Cortex of kidney (tissue), 1 donor: ENCODE results near the gene CLSTN3.
"Not testable (repeated sequence)": the region's sequence is repeated elsewhere in the genome, so short reads cannot be mapped to it uniquely, and the experiment has no call there.

Experiments used
- DNase-seq: peaks from one replicate; lab custom pipeline; 2025; lab: John Stamatoyannopoulos, UW

The CLSTN3 gene

DNA sequence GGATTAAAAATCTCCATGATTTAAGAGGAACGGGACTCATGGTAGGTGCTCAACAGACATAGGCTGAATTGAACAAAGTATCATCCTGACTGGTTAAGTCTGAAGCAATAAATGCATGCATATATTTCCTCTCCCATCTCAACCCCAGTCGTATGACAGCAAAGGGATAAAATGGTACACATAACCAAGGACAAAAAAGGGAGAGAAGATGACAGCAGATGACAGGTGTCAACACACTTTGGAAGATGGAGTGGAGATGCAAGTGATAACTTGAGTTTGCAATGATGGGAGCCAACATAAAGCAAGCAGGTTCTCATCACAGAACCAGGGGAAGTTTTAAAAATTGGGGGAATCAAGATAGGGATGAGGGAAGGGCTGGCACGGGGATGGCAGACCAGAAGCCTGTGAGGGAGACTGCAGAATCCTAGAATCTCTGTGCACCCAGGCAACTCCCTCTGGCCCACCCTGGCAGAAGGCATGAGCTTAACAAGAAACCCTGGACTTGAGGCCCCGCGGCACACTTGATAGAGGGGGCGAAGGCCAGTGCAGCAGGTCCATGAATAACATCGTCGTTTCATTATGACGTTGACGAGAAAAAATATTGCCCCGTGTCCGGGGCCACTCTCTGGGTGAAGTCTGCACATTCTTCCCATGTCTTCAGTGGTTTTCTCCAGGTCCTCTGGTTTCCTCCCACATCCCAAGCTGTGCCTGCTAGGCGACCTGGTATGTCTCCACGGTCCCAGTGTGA lies 26.2 kb upstream of the CLSTN3 start:
- DNase-seq, result no peak

DNA sequence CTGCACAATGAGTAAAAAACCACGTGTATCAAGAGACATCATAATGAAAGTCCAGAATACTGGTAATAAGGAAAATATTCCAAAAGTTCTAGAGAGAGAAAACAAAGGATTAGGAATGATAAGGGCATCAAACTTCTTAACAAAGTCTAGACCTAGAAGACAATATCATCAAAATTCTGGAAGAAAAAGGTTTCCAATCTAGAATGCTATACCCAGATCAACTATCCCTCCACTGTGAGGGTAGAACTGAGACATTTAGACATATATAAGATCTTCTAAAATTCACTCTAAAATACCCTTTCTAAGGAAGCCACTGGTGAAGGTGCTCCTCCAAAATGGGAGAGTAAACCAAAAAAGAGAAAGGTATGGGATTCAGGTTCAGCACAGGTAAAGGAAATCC lies 24.1 kb upstream of the CLSTN3 start:
- DNase-seq, result no peak

DNA sequence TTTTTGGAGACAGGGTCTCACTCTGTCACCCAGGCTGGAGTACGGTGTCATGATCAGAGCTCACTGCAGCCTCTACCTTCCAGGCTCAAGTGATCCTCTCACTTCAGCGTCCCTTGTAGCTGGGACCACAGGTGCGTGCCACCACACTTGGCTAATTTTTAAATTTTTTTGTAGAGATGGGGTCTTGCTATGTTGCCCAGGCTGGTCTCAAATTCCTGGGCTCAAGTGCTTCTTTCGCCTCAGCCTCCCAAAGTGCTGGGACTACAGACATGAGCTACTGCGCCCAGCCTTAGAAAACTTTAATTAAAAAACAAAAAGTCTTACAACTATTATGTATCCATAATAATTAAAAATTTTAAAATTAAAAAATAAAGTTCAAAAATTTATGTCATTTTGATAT lies 23.0 kb upstream of the CLSTN3 start:
- not testable (repeated sequence) for DNase-seq

- no peak for DNase-seq
Measured at GRCh38 chr12:7107636-7108002, 22.6 kb upstream of the CLSTN3 start.

- no peak for DNase-seq
Measured at GRCh38 chr12:7108003-7108795, 22.0 kb upstream of the CLSTN3 start.

DNA sequence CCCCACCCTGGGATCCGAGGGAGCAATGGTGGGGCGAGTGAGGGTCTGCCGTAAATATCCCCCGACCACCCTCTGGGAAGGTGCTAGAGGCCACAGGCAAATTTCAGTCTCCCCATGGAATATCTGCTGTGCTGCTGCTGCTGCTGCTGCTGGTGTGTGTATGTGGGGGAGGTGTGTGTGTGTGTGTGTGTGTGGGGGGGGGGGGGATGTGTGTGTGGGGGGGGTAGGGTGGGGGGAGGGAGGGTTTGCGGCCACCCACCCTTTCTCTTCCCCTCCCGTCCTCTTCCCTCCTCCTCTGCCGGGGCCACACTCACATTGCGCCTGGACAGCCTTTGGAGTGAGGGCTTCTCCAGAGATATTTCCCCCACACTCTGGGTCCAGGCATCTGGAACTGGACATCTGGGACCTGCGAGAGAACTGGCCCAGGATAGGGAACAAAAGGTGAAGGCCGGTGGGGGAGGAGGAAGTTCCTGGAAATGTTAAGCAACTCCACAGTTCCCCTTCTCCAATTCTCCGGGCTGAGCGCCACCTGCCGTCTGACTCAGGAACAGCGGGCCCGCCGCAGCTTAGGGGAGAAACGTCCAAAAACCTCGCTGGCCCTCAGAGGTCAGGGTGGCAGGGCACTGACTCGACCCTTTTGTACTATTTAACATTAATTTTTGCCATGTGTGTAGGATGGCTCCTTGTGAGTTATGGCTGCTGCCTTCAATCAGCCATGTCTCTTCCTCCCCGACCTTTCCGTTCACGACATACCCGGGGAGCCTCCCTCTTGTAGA lies 21.2 kb upstream of the CLSTN3 start, which contains the start of gene C1RL:
TSS of gene C1RL (minus strand) at position 419 of the 776 bp plus-strand sequence. CDS start at position 385, 34 bp downstream.
- DNase-seq, result no peak

DNA sequence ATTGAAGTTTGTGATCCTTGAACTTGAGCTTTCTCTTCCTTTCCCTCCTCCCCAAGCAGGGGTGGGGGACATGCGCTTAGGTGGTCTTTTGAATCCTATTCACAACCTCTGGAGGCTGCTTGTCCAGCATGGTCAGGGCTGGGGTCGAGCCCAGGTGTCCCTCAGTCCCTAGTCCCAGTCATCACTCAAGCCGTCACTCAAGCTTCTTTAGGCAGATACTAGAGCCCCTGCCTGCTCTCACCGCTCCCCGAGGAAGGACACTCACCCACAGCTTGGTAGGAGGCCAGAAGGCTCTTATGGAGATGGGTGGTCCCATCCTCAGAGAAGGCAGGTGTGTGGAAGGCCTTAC lies 20.6 kb upstream of the CLSTN3 start:
- no peak for DNase-seq

- no peak for DNase-seq
Measured at GRCh38 chr12:7110661-7111060, 19.5 kb upstream of the CLSTN3 start.

GRCh38 chr12:7112041-7112440 lies 18.1 kb upstream of the CLSTN3 start:
- DNase-seq, result no peak

DNA sequence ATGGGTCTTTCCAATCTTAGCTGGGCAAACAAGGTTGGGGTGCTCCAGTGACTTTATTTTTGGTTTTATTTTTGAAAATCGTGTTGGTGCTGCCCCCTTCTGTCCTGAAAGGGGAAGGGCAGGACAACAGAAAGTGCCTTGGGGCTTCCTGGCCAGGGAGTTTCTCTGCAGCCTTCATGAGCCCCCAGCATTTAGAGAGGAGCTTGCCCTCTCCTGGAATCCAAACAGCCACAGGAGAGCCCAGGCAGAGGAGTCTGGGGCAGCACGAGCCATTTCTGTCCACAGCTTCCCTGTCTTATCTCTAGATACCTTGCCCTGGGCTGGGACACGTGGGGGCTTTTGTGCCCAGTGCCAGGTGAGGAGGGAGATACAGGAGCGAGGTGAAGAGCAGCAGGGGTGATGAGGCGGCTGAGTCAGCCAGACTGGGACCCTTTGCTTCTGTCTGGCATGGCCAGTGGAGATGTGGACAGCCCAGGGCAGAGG lies 16.7 kb upstream of the CLSTN3 start:
- DNase-seq, result no peak

DNA sequence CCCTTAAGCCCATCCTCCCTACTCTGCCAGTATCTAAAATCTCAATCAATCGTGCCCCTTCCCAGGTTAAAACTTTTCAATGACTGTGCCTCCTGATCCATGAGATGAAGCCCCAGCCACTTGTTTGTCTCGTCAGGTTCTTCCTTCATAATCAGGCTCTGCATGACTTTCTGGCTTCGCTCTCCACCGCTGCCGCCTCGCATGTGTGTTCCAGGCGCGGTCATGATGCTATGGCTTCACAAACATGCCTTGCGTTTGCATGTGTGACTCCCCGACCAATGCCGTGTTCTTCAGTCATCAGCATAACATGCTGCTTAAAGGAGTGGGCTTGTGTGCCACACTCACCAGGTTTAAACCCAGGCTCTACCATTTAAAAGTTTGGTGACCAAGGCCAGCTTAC lies 16.2 kb upstream of the CLSTN3 start:
- no peak for DNase-seq

GRCh38 chr12:7114851-7115250 lies 15.3 kb upstream of the CLSTN3 start:
- DNase-seq, result no peak

DNA sequence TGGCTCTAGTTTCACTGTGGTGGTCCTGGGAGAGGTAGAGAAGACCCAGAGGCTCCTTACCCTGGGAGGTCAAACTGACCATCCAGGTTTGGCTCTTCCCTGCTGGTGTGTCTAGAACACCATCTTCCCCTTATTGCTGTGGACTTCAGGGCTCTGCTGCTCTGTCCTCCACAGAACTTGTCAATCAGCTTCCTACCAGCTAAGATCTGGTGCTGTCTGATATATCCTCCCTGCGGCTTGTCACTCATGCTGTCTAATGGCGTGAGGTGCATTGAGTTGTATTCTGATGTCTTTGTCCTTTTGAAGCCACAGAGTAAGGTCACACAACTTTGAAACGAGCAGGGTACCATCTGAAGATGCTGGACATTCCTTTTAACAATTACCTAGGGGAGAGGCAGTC lies 14.0 kb upstream of the CLSTN3 start:
- no peak for DNase-seq

GRCh38 chr12:7116916-7117315 lies 13.3 kb upstream of the CLSTN3 start:
- no peak for DNase-seq

DNA sequence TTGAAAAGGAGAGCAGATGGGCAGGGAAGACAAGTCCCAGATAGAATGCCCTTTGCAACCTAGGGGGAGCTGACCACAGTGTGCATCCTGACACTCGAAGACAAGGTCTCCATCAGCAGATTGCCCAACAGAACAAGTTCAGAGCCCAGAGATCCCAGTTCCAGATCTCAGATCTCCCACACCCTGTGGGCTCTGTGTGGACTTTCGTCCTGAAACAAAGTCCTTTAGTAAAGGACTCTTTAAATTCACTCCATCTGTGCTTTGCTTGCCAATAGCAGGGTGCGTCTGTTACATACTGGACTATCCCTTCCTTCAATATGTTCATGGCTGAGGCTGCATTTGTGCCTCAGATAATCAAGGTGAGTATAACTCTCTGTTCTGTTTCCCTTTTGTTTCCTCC lies 12.5 kb upstream of the CLSTN3 start:
- no peak for DNase-seq

DNA sequence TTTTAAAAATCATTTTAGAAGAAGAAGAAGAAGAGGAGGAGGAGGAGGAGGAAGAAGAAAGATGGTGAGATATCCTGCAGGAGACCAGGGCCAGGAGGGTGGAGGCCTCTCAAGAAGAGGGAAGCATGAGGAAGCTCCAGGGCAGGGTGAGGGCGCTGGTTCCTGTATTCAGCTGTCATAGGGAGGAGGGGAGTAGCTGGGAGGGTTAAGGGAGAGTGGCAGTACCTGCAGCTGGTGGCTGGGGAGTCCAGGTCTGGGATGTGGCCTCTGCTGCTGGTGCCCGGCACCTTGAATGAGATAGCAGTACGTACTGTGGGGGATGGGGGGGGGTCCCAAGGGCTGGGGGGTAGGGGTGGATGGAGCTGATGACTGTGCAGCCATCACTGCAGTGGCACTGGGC lies 11.3 kb upstream of the CLSTN3 start:
- DNase-seq, result no peak

DNA sequence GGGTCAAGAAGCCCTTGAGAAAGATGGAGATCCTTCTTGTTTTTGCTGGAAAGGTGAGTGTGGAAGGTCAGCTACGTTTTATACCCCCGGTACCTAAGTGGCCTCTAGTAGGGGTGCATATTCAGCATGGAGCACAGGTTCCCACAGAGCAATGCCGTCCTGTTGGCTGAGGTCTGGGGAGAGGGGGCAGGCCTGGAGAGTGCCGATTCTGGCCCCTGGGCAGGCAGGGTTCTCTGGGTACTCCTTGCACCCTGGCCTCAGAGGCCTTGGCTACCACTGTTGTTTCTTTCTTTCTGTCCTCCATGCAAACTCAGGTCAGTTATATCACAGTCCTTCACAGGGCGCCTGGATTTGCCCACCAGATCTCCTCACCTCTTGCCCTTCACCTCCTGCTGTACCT lies 10.0 kb upstream of the CLSTN3 start:
- no peak for DNase-seq

DNA sequence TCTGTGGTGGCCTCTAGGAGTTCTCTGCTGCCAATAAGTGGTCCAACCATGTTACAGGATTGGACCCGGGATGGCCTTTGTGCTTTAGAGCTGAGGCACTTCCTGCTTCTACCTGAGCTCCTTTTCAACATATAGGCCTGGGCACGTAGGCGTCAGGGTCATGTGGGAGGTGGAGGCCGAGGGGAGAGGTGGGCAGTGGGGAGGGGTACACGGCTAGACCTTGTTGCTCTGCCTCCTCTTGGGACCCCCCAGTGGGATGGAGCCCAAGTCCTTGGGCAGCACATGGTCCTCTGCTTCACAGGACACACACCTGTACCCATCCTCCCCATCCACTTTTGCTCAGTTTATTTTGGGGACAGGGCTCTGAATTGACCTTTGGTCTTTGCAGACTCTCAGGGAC lies 8.8 kb upstream of the CLSTN3 start:
- no peak for DNase-seq

- no peak for DNase-seq
Measured at GRCh38 chr12:7122811-7123769, 7.1 kb upstream of the CLSTN3 start.

- no peak for DNase-seq
Measured at GRCh38 chr12:7123806-7124522, 6.2 kb upstream of the CLSTN3 start.
